Coronary artery (tissue), 2 donors: ENCODE results near the gene CRISPLD2.
A peak's percentile ranks its signal among the peaks of the same experiment; 100 is the strongest.

Experiments used
- DNase-seq: peaks from one replicate; pipeline ENCODE4 v3.0.0-alpha.2; 2017; ENCODE audit warnings: low spot score
- H3K27ac ChIP-seq, 2 donors: fragments of 200-600 bp; sonication (generic); one replicate each; pipeline ENCODE4 v1.5.1; 2016 to 2019
- H3K4me3 ChIP-seq: fragments of 200-600 bp; sonication (generic); 2 replicates; pipeline ENCODE4 v1.5.1; 2016; ENCODE audit warnings: mild to moderate bottlenecking, moderate library complexity
- TF ChIP-seq, protein P1 (sequence below): fragments of 200-600 bp; sonication (generic); IDR thresholded peaks from one replicate; pipeline ENCODE4 v1.5.1; 2019; ENCODE audit warnings: antibody characterized with exemption

The CRISPLD2 gene

DNA sequence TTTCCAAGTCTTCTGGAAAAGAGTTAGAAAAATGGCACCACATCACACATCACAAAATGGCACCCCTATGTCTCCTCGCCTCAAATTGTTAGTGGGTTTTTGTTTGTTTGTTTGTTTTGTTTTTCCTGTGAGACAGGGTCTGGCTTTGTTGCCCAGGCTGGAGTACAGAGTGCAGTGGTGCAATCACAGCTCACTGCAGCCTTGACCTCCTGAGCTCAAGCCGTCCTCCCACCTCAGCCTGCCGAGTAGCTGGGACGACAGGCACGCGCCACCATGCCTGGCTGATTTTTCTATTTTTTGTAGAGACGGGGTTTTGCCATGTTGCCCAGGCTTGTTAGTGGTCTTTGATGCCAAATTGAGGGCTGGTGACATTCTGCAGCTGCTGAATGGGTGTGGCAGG, 3.8 kb upstream of the CRISPLD2 start:
- Histone ChIP-seq H3K4me3 (no peak overlapping the region), H3K27ac (peak overlapping the region in 1 of 2 donors; percentile 6)
- DNase-seq: no peak
- TF ChIP-seq, protein P1, sequence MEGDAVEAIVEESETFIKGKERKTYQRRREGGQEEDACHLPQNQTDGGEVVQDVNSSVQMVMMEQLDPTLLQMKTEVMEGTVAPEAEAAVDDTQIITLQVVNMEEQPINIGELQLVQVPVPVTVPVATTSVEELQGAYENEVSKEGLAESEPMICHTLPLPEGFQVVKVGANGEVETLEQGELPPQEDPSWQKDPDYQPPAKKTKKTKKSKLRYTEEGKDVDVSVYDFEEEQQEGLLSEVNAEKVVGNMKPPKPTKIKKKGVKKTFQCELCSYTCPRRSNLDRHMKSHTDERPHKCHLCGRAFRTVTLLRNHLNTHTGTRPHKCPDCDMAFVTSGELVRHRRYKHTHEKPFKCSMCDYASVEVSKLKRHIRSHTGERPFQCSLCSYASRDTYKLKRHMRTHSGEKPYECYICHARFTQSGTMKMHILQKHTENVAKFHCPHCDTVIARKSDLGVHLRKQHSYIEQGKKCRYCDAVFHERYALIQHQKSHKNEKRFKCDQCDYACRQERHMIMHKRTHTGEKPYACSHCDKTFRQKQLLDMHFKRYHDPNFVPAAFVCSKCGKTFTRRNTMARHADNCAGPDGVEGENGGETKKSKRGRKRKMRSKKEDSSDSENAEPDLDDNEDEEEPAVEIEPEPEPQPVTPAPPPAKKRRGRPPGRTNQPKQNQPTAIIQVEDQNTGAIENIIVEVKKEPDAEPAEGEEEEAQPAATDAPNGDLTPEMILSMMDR: no peak

- no peak for DNase-seq
- no peak overlapping the region for H3K27ac ChIP-seq
- no peak overlapping the region for H3K4me3 ChIP-seq
- TF ChIP-seq, protein P1: no peak
Observed at GRCh38 chr16:84816485-84816884, 3.3 kb upstream of the CRISPLD2 start.

DNA sequence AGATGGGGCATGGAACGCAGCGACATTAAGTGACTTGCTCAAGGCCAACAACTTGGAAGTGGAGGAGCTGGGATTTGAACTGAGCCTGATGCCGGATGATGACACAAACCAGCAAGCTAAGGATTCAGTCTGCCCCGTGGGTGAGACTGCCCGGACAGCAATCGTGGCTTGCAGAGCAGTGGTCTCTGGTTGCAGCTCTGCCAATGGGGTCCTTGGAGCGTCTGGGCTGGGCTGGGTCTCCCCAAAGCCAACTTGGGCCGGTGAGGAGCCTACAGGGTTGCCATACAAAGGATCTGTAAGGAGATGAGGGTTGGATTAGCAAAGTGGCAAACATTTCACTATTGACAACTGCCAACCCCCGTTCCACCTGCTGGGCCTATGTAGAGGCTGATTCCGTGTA, 2.6 kb upstream of the CRISPLD2 start:
- DNase-seq: no peak
- TF ChIP-seq, protein P1: no peak
- Histone ChIP-seq H3K27ac (peak overlapping the region in 1 of 2 donors; percentile 48), H3K4me3 (no peak overlapping the region)

- no peak overlapping the region for H3K4me3 ChIP-seq
- DNase-seq: no peak
- no peak overlapping the region for H3K27ac ChIP-seq
- TF ChIP-seq, protein P1: no peak
Observed at GRCh38 chr16:84817613-84818012, 2.2 kb upstream of the CRISPLD2 start.

DNA sequence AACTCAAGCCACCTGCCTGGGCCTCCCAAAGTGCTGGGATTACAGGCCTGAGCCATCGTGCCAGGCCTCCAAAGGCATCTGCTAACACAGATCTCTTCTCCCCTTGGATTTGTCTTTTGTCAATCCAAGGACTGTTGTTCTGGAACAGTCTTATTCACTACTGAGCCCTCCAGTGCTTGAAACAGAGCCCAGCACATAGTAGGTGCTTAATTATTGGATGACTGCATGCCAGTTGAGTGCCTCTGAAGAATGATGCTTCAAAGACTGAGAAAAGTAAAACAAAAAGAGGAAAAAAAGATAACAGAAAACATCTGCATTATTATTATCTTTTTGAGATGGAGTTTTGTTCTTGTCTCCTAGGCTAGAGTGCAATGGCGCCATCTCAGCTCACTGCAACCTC, 1.7 kb upstream of the CRISPLD2 start:
- Histone ChIP-seq H3K27ac (no peak overlapping the region), H3K4me3 (no peak overlapping the region)
- DNase-seq: no peak
- TF ChIP-seq, protein P1: no peak

GRCh38 chr16:84818989-84819643, 669 bp upstream of the CRISPLD2 start:
- peak overlapping the region; percentile 70 for H3K4me3 ChIP-seq
- TF ChIP-seq, protein P1: no peak
- DNase-seq: no peak
- H3K27ac ChIP-seq: peak overlapping the region in 1 of 2 donors; percentile 75

DNA sequence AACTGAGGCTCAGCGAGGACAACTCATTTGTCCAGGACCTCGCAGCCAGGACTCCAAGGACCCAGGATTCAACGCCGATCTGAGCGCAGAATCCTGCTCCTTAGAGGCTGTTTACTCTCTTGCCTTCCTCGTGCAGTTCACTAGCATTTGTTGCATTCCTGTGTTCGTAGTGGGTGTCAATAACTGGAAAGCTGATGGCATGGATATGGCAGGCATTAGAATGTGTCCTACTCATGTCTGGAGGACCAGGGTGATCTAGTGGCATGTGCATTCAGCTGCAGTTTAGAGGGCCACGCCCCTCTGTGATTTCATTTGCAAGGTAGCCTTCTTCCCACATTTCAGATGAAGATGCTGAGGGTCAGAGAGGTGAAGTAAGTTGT, 510 bp downstream of the CRISPLD2 start:
- TF ChIP-seq, protein P1: no peak
- peak overlapping the region; percentile 70 for H3K4me3 ChIP-seq
- H3K27ac ChIP-seq: peak overlapping the region in 1 of 2 donors; percentile 75
- DNase-seq: no peak
